PC-9 (cell line): ENCODE measurements around the gene C1orf94. TPM values are rescaled to one million over a fixed set of nuclear protein-coding genes. Genes with fewer than 3 reads are reported as not detected.

Source experiments
- BruUV-seq: library from RNA; stranded (reverse); fragments of 400-500 nt; replicated peaks from 2 replicates; lab custom pipeline; 2021; lab: Mats Ljungman, UMichigan
- CTCF ChIA-PET: fragments of 300-600 bp; sonication (Branson Sonifier 250); formaldehyde crosslinking; loops from one replicate; lab custom pipeline; 2022; ENCODE audit warnings: antibody characterized with exemption; lab: Charles Lee
- POLR2A ChIA-PET: fragments of 300-600 bp; sonication (Branson Sonifier 250); formaldehyde crosslinking; loops from one replicate; lab custom pipeline; 2022; ENCODE audit warnings: antibody characterized with exemption; ENCODE audit not compliant: unreplicated experiment; lab: Charles Lee
- DNase-seq, 2 experiments: peaks; one replicate each; pipeline versions ENCODE4 v3.0.0 to v3.0.0-alpha.2; 2015 to 2022; ENCODE audit warnings: mixed read lengths in 1 of 2
- H2AFZ ChIP-seq: fragments of 200-600 bp; sonication (generic); 2 replicates; pipeline ENCODE4 v1.8.1; 2017; ENCODE audit warnings: antibody characterized with exemption
- H3F3A ChIP-seq: fragments of 200-600 bp; sonication (generic); 2 replicates; pipeline ENCODE4 v1.8.1; 2017; ENCODE audit warnings: antibody characterized with exemption, mild to moderate bottlenecking, low read depth; ENCODE audit not compliant: insufficient read depth
- H3K27ac ChIP-seq: fragments of 200-600 bp; sonication (generic); 2 replicates; pipeline ENCODE4 v1.6.1; 2016; ENCODE audit warnings: mixed run types
- H3K27me3 ChIP-seq: fragments of 200-600 bp; sonication (generic); 2 replicates; pipeline ENCODE4 v1.6.1; 2016; ENCODE audit warnings: low read depth, mixed run types; ENCODE audit not compliant: insufficient read depth
- H3K36me3 ChIP-seq: fragments of 200-600 bp; sonication (generic); 2 replicates; pipeline ENCODE4 v1.6.1; 2016; ENCODE audit warnings: low read depth, mixed run types
- H3K4me1 ChIP-seq: fragments of 200-600 bp; sonication (generic); replicated peaks from 2 replicates; pipeline ENCODE4 v1.6.1; 2016; ENCODE audit warnings: mixed run types; ENCODE audit not compliant: insufficient read depth
- H3K4me2 ChIP-seq: fragments of 200-600 bp; sonication (generic); 2 replicates; pipeline ENCODE4 v1.6.1; 2017; ENCODE audit warnings: mixed run types
- H3K4me3 ChIP-seq: fragments of 200-600 bp; sonication (generic); 2 replicates; pipeline ENCODE4 v1.6.1; 2016; ENCODE audit warnings: mixed run types
- H3K79me2 ChIP-seq: fragments of 200-600 bp; sonication (generic); 2 replicates; pipeline ENCODE4 v1.6.1; 2017; ENCODE audit warnings: low read depth, mixed run types
- H3K9me2 ChIP-seq: fragments of 200-600 bp; sonication (generic); 2 replicates; pipeline ENCODE4 v1.8.1; 2017; ENCODE audit warnings: mild to moderate bottlenecking; ENCODE audit not compliant: insufficient read depth
- H3K9me3 ChIP-seq: fragments of 200-600 bp; sonication (generic); 2 replicates; pipeline ENCODE4 v1.8.1; 2016; ENCODE audit warnings: low read depth; ENCODE audit not compliant: insufficient read depth
- H4K20me1 ChIP-seq: fragments of 200-600 bp; sonication (generic); 2 replicates; pipeline ENCODE4 v1.8.1; 2017; ENCODE audit not compliant: insufficient read depth
- CTCF ChIP-seq: fragments of 200-600 bp; sonication (generic); conservative IDR thresholded peaks from 2 replicates; pipeline ENCODE4 v1.6.1; 2017; ENCODE audit warnings: mixed run types, antibody characterized with exemption, mild to moderate bottlenecking, moderate library complexity
- EZH2 ChIP-seq: fragments of 200-600 bp; sonication (generic); IDR thresholded peaks from 2 replicates; pipeline ENCODE4 v1.8.0; 2017; ENCODE audit warnings: antibody characterized with exemption, low read depth
- intact Hi-C: fragments of 100-400 bp; cut with micrococcal nuclease; formaldehyde crosslinking; loops from one replicate; pipeline ENCODE4 v1.10.0; 2022; ENCODE audit not compliant: unreplicated experiment
- total RNA-seq: library from RNA; stranded (reverse); gene quantifications from 2 replicates; pipeline ENCODE4 v1.2.3, GENCODE V29; 2021

C1orf94 gene
- total RNA-seq, 1 experiment from 2014 or later = not detected

DNA sequence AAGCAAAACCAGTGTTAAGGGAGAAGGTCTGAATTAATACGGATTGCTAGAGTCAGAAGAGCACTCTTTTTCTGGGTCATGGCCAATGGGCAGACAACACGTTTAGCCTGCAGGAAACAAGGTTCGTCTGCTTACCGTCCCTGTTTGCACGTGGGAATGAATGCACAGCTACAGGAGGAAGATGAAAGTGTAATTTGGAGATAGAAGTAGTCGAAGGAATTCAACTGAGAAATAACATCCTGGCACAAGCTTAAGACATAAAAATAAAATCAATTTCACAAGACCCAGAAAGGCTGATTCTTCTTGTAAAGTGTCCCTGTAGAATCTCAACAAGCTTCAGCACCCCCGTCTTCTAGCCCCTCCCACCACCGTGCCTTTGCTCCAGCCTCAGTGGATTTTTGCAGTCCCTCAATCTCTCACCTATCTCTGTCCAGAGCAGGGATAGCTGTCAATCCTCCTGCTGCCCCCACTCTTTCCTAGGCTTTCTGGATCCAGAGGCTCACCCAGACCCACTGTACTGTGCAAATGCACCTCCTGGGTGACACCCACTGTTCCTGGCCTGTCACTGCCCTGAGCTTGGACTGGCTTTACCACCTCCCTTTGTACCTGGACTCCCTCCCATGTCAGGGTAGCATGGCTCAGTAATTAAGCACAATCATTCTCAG is 60.6 kb downstream of the C1orf94 start:
- no peaks in the 10 kb centered on the region for H3K4me1 ChIP-seq
- no peak for DNase-seq
- ChIA-PET POLR2A (no interaction called here), CTCF (no interaction called here)
- H3K36me3 ChIP-seq = no peaks in the 10 kb centered on the region
- H3K27me3 ChIP-seq = peaks cover 17% of the 10 kb centered on the region; the same call in 1 of the 2 replicates
- no peaks in the 10 kb centered on the region for H4K20me1 ChIP-seq
- no peaks in the 10 kb centered on the region for H3K79me2 ChIP-seq
- H3F3A ChIP-seq = no peaks in the 10 kb centered on the region
- H2AFZ ChIP-seq = no peak overlapping the region
- no peak for TF ChIP-seq EZH2
- TF ChIP-seq CTCF = no peak
- no peaks in the 10 kb centered on the region for H3K9me2 ChIP-seq
- intact Hi-C loops = no loop called here
- BruUV-seq = no TSS peak
- H3K9me3 ChIP-seq = no peaks in the 10 kb centered on the region
- no peak overlapping the region for H3K27ac ChIP-seq
- no peak overlapping the region for H3K4me2 ChIP-seq
- H3K4me3 ChIP-seq = no peak overlapping the region

GRCh38 chr1:34245967-34246366 is 69.3 kb downstream of the C1orf94 start:
- Histone ChIP-seq H3K4me2 (no peak overlapping the region), H3K79me2 (no peaks in the 10 kb centered on the region), H4K20me1 (no peaks in the 10 kb centered on the region), H3K27ac (no peak overlapping the region), H3K9me2 (no peaks in the 10 kb centered on the region), H3F3A (no peaks in the 10 kb centered on the region), H3K27me3 (peaks cover 18% of the 10 kb centered on the region; the same call in 1 of the 2 replicates), H3K4me1 (no peaks in the 10 kb centered on the region), H2AFZ (no peak overlapping the region), H3K4me3 (no peak overlapping the region), H3K36me3 (no peaks in the 10 kb centered on the region), H3K9me3 (no peaks in the 10 kb centered on the region)
- no peak for DNase-seq
- no TSS peak for BruUV-seq
- ChIA-PET POLR2A (no interaction called here), CTCF (no interaction called here)
- intact Hi-C loops = no loop called here
- TF ChIP-seq CTCF (no peak), EZH2 (no peak)

GRCh38 chr1:34250342-34250741 is 73.6 kb downstream of the C1orf94 start:
- Histone ChIP-seq H3K27me3 (peaks cover 18% of the 10 kb centered on the region; the same call in 1 of the 2 replicates), H3K79me2 (no peaks in the 10 kb centered on the region), H3K4me2 (no peak overlapping the region), H3F3A (no peaks in the 10 kb centered on the region), H2AFZ (no peak overlapping the region), H3K27ac (no peak overlapping the region), H3K36me3 (no peaks in the 10 kb centered on the region), H3K4me3 (no peak overlapping the region), H3K4me1 (no peaks in the 10 kb centered on the region), H3K9me2 (no peaks in the 10 kb centered on the region), H3K9me3 (no peaks in the 10 kb centered on the region), H4K20me1 (no peaks in the 10 kb centered on the region)
- no TSS peak for BruUV-seq
- no peak for TF ChIP-seq CTCF
- no peak for TF ChIP-seq EZH2
- no peak for DNase-seq
- POLR2A ChIA-PET = no interaction called here
- intact Hi-C loops = no loop called here
- CTCF ChIA-PET = interaction anchor here (0.6 kb wide), 1 partner anchor 23 kb away, joined by 3 read pairs; no protein-coding TSS in a partner anchor
